Brain microvascular endothelial cell (primary cell): ENCODE measurements around the gene ZIC5.

ENCODE experiments used
- DNase-seq: peaks from one replicate; pipeline ENCODE4 v3.0.0-alpha.2; 2020
- H3K27ac ChIP-seq: fragments of 250-450 bp; sonication (Bioruptor Pico); 2 replicates; pipeline ENCODE4 v1.5.1; 2020; ENCODE audit warnings: mild to moderate bottlenecking, moderate library complexity
- H3K27me3 ChIP-seq: fragments of 250-450 bp; sonication (Bioruptor Pico); replicated peaks from 2 replicates; pipeline ENCODE4 v1.5.1; 2020; ENCODE audit warnings: mild to moderate bottlenecking
- H3K36me3 ChIP-seq: fragments of 250-450 bp; sonication (Bioruptor Pico); replicated peaks from 2 replicates; pipeline ENCODE4 v1.5.1; 2020; ENCODE audit warnings: mild to moderate bottlenecking
- H3K4me3 ChIP-seq: 2 replicates; pipeline ENCODE4 v1.5.1; 2011; ENCODE audit warnings: low read depth, mild to moderate bottlenecking, control low read depth, low read length, moderate library complexity
- in situ Hi-C: cut with HindIII; loops from 2 replicates; pipeline ENCODE4 v1.10.0; 2017; ENCODE audit warnings: low sequenced_read_pairs, low pct_ligation_motif_present
- TF ChIP-seq, protein P1 (sequence below): IDR thresholded peaks from 2 replicates; pipeline ENCODE4 v1.5.1; 2011; ENCODE audit warnings: low read depth, mild to moderate bottlenecking, moderate library complexity, low read length, control low read depth, inconsistent platforms; ENCODE audit errors: missing control alignments

ZIC5 gene

DNA sequence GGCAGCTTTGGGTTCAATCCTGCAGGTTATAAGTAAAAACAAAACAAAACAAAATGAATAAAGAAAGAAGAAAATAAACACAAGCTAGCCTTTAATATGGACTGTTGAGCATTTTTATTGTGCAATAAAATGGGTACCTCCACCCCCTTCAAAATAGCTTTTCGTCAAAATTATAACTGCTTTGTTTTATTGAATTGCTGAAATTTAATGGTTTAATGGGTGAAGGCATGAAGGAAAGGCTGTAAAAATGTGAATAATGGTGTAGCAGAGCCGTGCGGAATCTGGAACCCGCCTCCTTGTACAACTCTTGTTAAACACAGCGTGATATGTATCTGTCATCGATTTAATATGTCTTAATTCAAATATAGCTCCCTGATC, 2.2 kb upstream of the ZIC5 start:
- no peaks in the 10 kb centered on the region for H3K36me3 ChIP-seq
- DNase-seq: no peak
- TF ChIP-seq, protein P1, sequence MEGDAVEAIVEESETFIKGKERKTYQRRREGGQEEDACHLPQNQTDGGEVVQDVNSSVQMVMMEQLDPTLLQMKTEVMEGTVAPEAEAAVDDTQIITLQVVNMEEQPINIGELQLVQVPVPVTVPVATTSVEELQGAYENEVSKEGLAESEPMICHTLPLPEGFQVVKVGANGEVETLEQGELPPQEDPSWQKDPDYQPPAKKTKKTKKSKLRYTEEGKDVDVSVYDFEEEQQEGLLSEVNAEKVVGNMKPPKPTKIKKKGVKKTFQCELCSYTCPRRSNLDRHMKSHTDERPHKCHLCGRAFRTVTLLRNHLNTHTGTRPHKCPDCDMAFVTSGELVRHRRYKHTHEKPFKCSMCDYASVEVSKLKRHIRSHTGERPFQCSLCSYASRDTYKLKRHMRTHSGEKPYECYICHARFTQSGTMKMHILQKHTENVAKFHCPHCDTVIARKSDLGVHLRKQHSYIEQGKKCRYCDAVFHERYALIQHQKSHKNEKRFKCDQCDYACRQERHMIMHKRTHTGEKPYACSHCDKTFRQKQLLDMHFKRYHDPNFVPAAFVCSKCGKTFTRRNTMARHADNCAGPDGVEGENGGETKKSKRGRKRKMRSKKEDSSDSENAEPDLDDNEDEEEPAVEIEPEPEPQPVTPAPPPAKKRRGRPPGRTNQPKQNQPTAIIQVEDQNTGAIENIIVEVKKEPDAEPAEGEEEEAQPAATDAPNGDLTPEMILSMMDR: no peak
- H3K27me3 ChIP-seq: peaks cover 16% of the 10 kb centered on the region
- in situ Hi-C loops: no loop called here
- no peak overlapping the region for H3K27ac ChIP-seq
- H3K4me3 ChIP-seq: no peak overlapping the region

DNA sequence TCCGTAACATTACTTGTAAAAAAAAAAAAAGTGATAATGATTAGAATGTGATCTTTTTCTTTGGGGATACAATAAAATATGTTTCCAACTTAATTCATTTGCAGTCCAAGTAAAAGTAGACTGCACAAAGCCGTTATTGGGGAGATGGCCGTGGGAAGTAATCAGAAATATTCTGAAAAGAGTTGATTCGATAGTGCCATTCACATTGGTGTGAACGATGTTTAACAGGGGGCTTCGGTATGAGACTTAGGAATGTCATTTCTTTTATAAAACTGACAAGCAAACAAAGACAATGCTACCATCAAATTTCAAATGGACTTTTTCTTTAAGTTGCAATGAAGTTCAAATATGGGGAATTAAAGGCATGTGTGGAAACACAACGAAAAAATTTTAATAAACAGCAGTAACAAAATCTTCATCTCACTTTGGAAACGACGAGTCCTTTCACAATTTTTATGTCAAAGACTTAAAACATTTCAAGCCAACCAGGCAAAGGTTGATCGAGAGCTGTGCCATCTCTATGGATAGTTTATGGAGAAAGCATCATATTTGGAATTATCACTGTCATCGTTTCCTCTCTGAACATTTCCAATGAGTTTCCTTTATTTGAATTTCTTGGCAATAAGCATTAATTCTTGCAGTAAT, 1.7 kb upstream of the ZIC5 start:
- no peak overlapping the region for H3K4me3 ChIP-seq
- H3K36me3 ChIP-seq: no peaks in the 10 kb centered on the region
- peaks cover 16% of the 10 kb centered on the region for H3K27me3 ChIP-seq
- no peak overlapping the region for H3K27ac ChIP-seq
- in situ Hi-C loops: no loop called here
- TF ChIP-seq, protein P1: no peak
- no peak for DNase-seq

DNA sequence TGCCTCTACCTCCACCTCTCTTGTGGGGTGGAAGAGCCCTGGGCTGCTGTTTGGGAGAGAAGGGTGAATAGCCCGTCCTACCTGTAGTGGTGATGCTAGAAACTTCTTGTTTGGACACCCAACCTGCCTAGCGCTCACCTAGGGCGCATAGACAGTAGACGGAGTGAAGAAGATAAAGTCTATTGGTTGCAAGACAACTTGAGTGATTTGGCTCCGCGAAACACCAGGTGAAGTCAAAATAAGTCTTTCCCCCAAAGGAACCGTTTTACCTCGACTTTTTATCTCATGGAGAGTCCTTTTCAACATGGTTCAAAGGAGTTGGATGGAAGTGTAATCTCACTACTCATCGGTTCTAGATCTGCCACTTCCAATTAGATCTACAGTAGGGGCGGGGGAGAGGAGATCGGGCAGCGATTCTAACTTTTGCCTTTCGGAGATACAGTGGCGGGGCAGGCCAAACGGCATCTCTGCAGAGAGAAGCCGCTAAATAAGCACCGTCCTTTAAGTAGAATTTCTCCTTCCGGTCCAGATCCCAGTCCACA, 694 bp upstream of the ZIC5 start:
- TF ChIP-seq, protein P1: no peak
- H3K27me3 ChIP-seq: peaks cover 16% of the 10 kb centered on the region
- no peaks in the 10 kb centered on the region for H3K36me3 ChIP-seq
- H3K4me3 ChIP-seq: no peak overlapping the region
- DNase-seq: no peak
- H3K27ac ChIP-seq: no peak overlapping the region
- in situ Hi-C loops: no loop called here

DNA sequence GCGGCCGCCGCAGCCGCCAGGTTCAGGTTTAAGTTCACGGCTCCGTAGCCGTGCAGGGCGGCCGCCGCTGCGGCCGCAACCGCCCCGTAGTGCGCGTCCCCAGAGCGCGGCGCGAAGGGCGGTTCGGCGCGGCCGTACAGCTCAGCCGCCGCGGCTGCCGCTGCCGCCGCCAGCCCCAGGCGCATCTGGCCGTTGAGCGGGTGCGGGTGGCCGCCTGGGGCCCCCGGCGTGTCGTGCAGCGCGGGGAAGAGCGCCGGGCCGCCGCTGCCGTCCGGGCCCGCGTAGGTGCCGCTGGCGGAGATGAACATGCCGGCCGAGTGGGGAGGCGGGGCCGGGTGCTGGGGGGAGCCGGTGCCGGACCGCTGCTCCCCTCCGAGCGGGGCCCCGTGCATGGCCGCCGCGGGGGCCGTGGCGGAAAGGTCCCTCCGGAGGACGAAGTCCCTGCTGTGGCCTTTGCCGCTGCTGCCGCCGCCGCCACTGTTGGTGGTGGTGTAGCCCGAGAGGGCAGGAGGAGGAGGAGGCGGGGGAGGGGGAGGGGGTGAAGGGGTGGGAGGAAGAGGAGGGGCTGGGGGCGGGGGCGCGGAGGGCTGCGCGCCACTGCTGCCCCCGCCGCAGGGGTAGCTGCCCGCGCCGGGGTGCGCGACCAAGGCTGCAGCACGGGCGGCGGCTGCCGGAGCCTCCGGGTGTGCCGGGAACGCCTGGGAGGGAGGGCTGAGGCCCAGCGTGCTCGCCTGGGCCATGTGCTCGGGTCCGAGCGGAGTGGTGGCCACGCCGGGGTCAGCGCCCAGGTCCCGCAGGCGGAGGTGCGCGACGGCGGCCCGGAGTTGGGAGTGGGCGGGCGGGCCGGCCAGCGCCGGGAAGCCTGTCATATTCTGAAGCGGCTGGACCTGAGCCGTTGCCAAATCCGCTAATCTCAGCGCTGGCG, 654 bp downstream of the ZIC5 start:
- no peak overlapping the region for H3K27ac ChIP-seq
- H3K27me3 ChIP-seq: peaks cover 16% of the 10 kb centered on the region
- TF ChIP-seq, protein P1: no peak
- peak overlapping the region; percentile 34 for H3K4me3 ChIP-seq
- DNase-seq: no peak
- in situ Hi-C loops: no loop called here
- H3K36me3 ChIP-seq: no peaks in the 10 kb centered on the region

DNA sequence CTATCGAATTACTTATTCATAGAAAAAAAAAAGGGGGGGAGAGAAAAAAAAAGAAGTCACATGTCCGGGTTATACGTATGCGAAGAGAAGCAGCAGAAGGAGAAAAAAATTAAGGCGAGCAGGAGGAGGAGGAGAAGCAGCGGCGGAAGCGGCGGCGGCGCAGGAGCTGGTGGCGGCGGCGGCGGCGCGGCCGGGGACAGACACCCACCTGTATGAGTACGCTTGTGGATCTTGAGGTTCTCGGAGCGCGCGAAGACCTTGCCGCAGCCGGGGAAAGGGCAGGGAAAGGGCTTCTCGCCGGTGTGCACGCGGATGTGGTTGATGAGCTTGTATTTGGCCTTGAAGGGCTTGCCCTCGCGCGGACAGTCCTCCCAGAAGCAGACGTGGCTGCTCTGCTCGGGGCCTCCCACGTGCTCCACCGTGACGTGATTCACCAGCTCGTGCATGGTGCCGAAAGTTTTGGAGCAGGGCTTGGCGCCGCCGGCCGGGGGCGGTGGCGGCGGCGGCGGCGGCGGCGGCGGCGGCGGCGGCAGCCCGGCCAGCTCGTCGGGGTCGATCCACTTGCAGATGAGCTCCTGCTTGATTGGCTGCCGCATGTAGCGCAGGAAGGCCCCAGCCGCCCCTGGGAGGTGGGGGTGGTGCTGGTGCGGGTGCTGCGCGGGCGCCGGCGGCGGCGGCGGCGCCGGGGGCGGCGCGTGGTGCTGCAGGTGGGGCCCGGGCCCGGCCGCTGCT, 1.5 kb downstream of the ZIC5 start:
- H3K27ac ChIP-seq: peak overlapping the region; percentile 39
- in situ Hi-C loops: no loop called here
- H3K36me3 ChIP-seq: no peaks in the 10 kb centered on the region
- H3K27me3 ChIP-seq: peaks cover 16% of the 10 kb centered on the region
- peak overlapping the region; percentile 51 for H3K4me3 ChIP-seq
- DNase-seq: no peak
- TF ChIP-seq, protein P1: no peak
